Peyer's patch (tissue), 4 donors: Measurements from ENCODE around the gene SPACA9.

Experiments used
- POLR2A ChIP-seq, 2 donors: fragments of 450-650 bp; IDR thresholded peaks; one replicate each; pipeline ENCODE4 v1.5.1; 2017; ENCODE audit warnings: antibody characterized with exemption in 2 of 2, mild to moderate bottlenecking in 2 of 2, moderate library complexity in 2 of 2
- TF ChIP-seq, protein P1 (sequence below), 6 experiments: fragments of 450-650 bp in 4 of 6; fragments of 200-600 bp in 2 of 6; sonication (generic) in 1 of 6; IDR thresholded peaks; one replicate each; pipeline ENCODE4 v1.5.1; 2017 to 2019; ENCODE audit warnings: antibody characterized with exemption in 6 of 6, mild to moderate bottlenecking in 3 of 6, moderate library complexity in 1 of 6

DNA sequence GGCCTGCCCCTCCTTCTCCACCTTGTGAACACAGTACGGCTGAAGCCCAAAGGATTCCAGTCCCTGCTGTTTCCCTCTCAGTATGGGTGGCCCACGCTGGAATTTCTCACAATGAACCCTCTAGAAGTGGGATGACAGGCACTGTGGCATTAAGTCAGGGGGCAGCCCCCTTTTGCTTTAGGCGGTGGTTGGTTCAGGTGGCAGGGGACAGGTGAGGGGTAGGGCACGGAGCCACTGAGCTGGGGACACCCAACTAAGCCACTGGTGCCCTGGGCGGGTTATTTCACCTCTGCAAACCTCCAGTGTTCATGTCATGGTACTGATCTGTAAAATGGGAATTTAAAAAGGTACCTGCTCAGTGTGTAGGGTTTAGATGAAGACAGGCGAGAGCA lies 7.6 kb downstream of the SPACA9 start:
- TF ChIP-seq, protein P1, sequence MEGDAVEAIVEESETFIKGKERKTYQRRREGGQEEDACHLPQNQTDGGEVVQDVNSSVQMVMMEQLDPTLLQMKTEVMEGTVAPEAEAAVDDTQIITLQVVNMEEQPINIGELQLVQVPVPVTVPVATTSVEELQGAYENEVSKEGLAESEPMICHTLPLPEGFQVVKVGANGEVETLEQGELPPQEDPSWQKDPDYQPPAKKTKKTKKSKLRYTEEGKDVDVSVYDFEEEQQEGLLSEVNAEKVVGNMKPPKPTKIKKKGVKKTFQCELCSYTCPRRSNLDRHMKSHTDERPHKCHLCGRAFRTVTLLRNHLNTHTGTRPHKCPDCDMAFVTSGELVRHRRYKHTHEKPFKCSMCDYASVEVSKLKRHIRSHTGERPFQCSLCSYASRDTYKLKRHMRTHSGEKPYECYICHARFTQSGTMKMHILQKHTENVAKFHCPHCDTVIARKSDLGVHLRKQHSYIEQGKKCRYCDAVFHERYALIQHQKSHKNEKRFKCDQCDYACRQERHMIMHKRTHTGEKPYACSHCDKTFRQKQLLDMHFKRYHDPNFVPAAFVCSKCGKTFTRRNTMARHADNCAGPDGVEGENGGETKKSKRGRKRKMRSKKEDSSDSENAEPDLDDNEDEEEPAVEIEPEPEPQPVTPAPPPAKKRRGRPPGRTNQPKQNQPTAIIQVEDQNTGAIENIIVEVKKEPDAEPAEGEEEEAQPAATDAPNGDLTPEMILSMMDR (IDR thresholded peaks at IDR 0.05): no peak
- TF ChIP-seq POLR2A (IDR thresholded peaks at IDR 0.05): no peak
